ENCODE measurements around the gene C15orf61. TPM values are rescaled to one million over a fixed set of nuclear protein-coding genes. Genes with fewer than 3 reads are reported as not detected.

Gene C15orf61
- polyA plus RNA-seq, 1 donor from 2014 or later: 20.6 TPM

GRCh38 chr15:67570875-67571647, 50.1 kb downstream of the C15orf61 start:
- Histone ChIP-seq H3F3A (ENCODE audit: insufficient read depth, low read length, poor library complexity, severe bottlenecking) (no peaks in the 10 kb centered on the region), H3K4me2 (ENCODE audit: low read length) (no peak overlapping the region), H2AFZ (ENCODE audit: low read depth, low read length) (no peak overlapping the region), H3K9ac (ENCODE audit: low read length) (no peak overlapping the region), H3K4me3 (ENCODE audit: low read length) (no peak overlapping the region), H3K27ac (ENCODE audit: low read length) (no peak overlapping the region), H3K9me2 (ENCODE audit: insufficient read depth, low read length) (no peaks in the 10 kb centered on the region), H3K79me2 (replicated peaks; ENCODE audit: insufficient read depth, low read length) (no peaks in the 10 kb centered on the region), H4K20me1 (ENCODE audit: insufficient read depth) (no peaks in the 10 kb centered on the region), H3K36me3 (ENCODE audit: insufficient read depth, low read length) (no peaks in the 10 kb centered on the region), H3K9me3 (ENCODE audit: low read length) (no peaks in the 10 kb centered on the region), H3K27me3 (ENCODE audit: insufficient read depth, low read depth, low read length) (no peaks in the 10 kb centered on the region)
- TF ChIP-seq SMC3 (conservative IDR thresholded peaks at IDR 0.05; ENCODE audit: poor library complexity): no peak
- TF ChIP-seq RAD21 (conservative IDR thresholded peaks at IDR 0.05): no peak
- TF ChIP-seq, protein P1, sequence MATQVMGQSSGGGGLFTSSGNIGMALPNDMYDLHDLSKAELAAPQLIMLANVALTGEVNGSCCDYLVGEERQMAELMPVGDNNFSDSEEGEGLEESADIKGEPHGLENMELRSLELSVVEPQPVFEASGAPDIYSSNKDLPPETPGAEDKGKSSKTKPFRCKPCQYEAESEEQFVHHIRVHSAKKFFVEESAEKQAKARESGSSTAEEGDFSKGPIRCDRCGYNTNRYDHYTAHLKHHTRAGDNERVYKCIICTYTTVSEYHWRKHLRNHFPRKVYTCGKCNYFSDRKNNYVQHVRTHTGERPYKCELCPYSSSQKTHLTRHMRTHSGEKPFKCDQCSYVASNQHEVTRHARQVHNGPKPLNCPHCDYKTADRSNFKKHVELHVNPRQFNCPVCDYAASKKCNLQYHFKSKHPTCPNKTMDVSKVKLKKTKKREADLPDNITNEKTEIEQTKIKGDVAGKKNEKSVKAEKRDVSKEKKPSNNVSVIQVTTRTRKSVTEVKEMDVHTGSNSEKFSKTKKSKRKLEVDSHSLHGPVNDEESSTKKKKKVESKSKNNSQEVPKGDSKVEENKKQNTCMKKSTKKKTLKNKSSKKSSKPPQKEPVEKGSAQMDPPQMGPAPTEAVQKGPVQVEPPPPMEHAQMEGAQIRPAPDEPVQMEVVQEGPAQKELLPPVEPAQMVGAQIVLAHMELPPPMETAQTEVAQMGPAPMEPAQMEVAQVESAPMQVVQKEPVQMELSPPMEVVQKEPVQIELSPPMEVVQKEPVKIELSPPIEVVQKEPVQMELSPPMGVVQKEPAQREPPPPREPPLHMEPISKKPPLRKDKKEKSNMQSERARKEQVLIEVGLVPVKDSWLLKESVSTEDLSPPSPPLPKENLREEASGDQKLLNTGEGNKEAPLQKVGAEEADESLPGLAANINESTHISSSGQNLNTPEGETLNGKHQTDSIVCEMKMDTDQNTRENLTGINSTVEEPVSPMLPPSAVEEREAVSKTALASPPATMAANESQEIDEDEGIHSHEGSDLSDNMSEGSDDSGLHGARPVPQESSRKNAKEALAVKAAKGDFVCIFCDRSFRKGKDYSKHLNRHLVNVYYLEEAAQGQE (IDR thresholded peaks at IDR 0.05; ENCODE audit: borderline replicate concordance): no peak
- TF ChIP-seq EZH2 (IDR thresholded peaks at IDR 0.05; ENCODE audit: borderline replicate concordance, insufficient read depth, low read length, poor library complexity, severe bottlenecking): no peak
- TF ChIP-seq CTCF (IDR thresholded peaks at IDR 0.05; ENCODE audit: poor library complexity, severe bottlenecking): no peak
- no peak for TF ChIP-seq EP300 (conservative IDR thresholded peaks at IDR 0.05; ENCODE audit: poor library complexity, severe bottlenecking)
- TF ChIP-seq MXI1 (conservative IDR thresholded peaks at IDR 0.05; ENCODE audit: poor library complexity, severe bottlenecking): no peak
- TF ChIP-seq TAF1 (IDR thresholded peaks at IDR 0.05; ENCODE audit: low read depth): no peak
- no peak for TF ChIP-seq POLR2AphosphoS5 (IDR thresholded peaks at IDR 0.05)

- TF ChIP-seq RAD21 (conservative IDR thresholded peaks at IDR 0.05) (no peak), SMC3 (conservative IDR thresholded peaks at IDR 0.05; ENCODE audit: poor library complexity) (no peak), POLR2AphosphoS5 (IDR thresholded peaks at IDR 0.05) (no peak), CTCF (IDR thresholded peaks at IDR 0.05; ENCODE audit: poor library complexity, severe bottlenecking) (no peak), EZH2 (IDR thresholded peaks at IDR 0.05; ENCODE audit: borderline replicate concordance, insufficient read depth, low read length, poor library complexity, severe bottlenecking) (no peak)
- Histone ChIP-seq H3K9me2 (ENCODE audit: insufficient read depth, low read length) (no peaks in the 10 kb centered on the region), H3K79me2 (replicated peaks; ENCODE audit: insufficient read depth, low read length) (no peaks in the 10 kb centered on the region), H3K27ac (ENCODE audit: low read length) (no peak overlapping the region), H3K9ac (ENCODE audit: low read length) (no peak overlapping the region), H3K27me3 (ENCODE audit: insufficient read depth, low read depth, low read length) (no peaks in the 10 kb centered on the region), H2AFZ (ENCODE audit: low read depth, low read length) (no peak overlapping the region), H3F3A (ENCODE audit: insufficient read depth, low read length, poor library complexity, severe bottlenecking) (no peaks in the 10 kb centered on the region), H3K4me3 (ENCODE audit: low read length) (no peak overlapping the region), H3K4me2 (ENCODE audit: low read length) (no peak overlapping the region), H3K36me3 (ENCODE audit: insufficient read depth, low read length) (no peaks in the 10 kb centered on the region), H3K9me3 (ENCODE audit: low read length) (no peaks in the 10 kb centered on the region), H4K20me1 (ENCODE audit: insufficient read depth) (no peaks in the 10 kb centered on the region)
These were observed 50.9 kb downstream of the C15orf61 start for GRCh38 chr15:67571648-67572415.

Data from neural cell (in vitro differentiated cells).